Glutamatergic neuron (in vitro differentiated cells): ENCODE measurements around the gene CDH23. TPM values are rescaled to one million over a fixed set of nuclear protein-coding genes. Genes with fewer than 3 reads are reported as not detected.

Source experiments
- DNase-seq: peaks from one replicate; pipeline ENCODE4 v3.0.0; 2022
- H3K27ac Mint-ChIP-seq: one replicate; pipeline ENCODE4 v1.8.0; 2020; ENCODE audit warnings: mild to moderate bottlenecking, mixed read lengths, inconsistent platforms; ENCODE audit not compliant: unreplicated experiment
- H3K27me3 Mint-ChIP-seq: one replicate; pipeline ENCODE4 v1.8.0; 2020; ENCODE audit warnings: mild to moderate bottlenecking, moderate library complexity, mixed read lengths, inconsistent platforms; ENCODE audit not compliant: unreplicated experiment
- H3K36me3 Mint-ChIP-seq: one replicate; pipeline ENCODE4 v1.8.0; 2020; ENCODE audit warnings: mild to moderate bottlenecking, mixed read lengths, inconsistent platforms; ENCODE audit not compliant: unreplicated experiment
- H3K4me1 Mint-ChIP-seq: one replicate; pipeline ENCODE4 v1.8.0; 2020; ENCODE audit warnings: mild to moderate bottlenecking, low read depth, mixed read lengths, inconsistent platforms; ENCODE audit not compliant: unreplicated experiment
- H3K4me3 Mint-ChIP-seq: one replicate; pipeline ENCODE4 v1.8.0; 2020; ENCODE audit warnings: mild to moderate bottlenecking, mixed read lengths, inconsistent platforms; ENCODE audit not compliant: unreplicated experiment
- H3K9me3 Mint-ChIP-seq: one replicate; pipeline ENCODE4 v1.8.0; 2020; ENCODE audit warnings: mild to moderate bottlenecking, moderate library complexity, mixed read lengths, inconsistent platforms; ENCODE audit not compliant: unreplicated experiment
- CTCF ChIP-seq: fragments of 200-600 bp; sonication (generic); IDR thresholded peaks from one replicate; pipeline ENCODE4 v1.5.0; 2021; ENCODE audit not compliant: partially characterized antibody, unreplicated experiment
- total RNA-seq: library from RNA; stranded (reverse); fragmentation: NEBNext Ultra II Directional; extraction: Animal tissue kit (Norgen Biotek cat#: 25700); gene quantifications from one replicate; pipeline ENCODE4 v1.2.1, GENCODE V29; 2021; ENCODE audit not compliant: unreplicated experiment

The CDH23 gene
- total RNA-seq, 1 donor from 2014 or later, result 2.0 TPM

- Mint-ChIP-seq H3K4me3 (no peak overlapping the region), H3K27me3 (peaks cover 6% of the 10 kb centered on the region), H3K4me1 (peaks cover 5% of the 10 kb centered on the region), H3K27ac (no peak overlapping the region), H3K36me3 (no peaks in the 10 kb centered on the region), H3K9me3 (no peaks in the 10 kb centered on the region)
- no peak for DNase-seq
- no peak for TF ChIP-seq CTCF
Observed at GRCh38 chr10:71368176-71368575, 28.5 kb upstream of the CDH23 start.

- Mint-ChIP-seq H3K4me3 (no peak overlapping the region), H3K4me1 (peaks cover 5% of the 10 kb centered on the region), H3K36me3 (no peaks in the 10 kb centered on the region), H3K9me3 (no peaks in the 10 kb centered on the region), H3K27ac (no peak overlapping the region), H3K27me3 (peaks cover 6% of the 10 kb centered on the region)
- DNase-seq, result no peak
- no peak for TF ChIP-seq CTCF
Observed at GRCh38 chr10:71368643-71369042, 28.1 kb upstream of the CDH23 start.

GRCh38 chr10:71369602-71370001 lies 27.1 kb upstream of the CDH23 start:
- no peaks in the 10 kb centered on the region for H3K36me3 Mint-ChIP-seq
- peaks cover 5% of the 10 kb centered on the region for H3K4me1 Mint-ChIP-seq
- no peak overlapping the region for H3K4me3 Mint-ChIP-seq
- H3K27ac Mint-ChIP-seq, result no peak overlapping the region
- DNase-seq, result no peak
- H3K27me3 Mint-ChIP-seq, result peaks cover 6% of the 10 kb centered on the region
- no peak for TF ChIP-seq CTCF
- H3K9me3 Mint-ChIP-seq, result no peaks in the 10 kb centered on the region

GRCh38 chr10:71370031-71370430 lies 26.7 kb upstream of the CDH23 start:
- peaks cover 6% of the 10 kb centered on the region for H3K27me3 Mint-ChIP-seq
- no peak for TF ChIP-seq CTCF
- H3K4me1 Mint-ChIP-seq, result peaks cover 5% of the 10 kb centered on the region
- H3K9me3 Mint-ChIP-seq, result no peaks in the 10 kb centered on the region
- H3K27ac Mint-ChIP-seq, result no peak overlapping the region
- DNase-seq, result no peak
- no peaks in the 10 kb centered on the region for H3K36me3 Mint-ChIP-seq
- no peak overlapping the region for H3K4me3 Mint-ChIP-seq

GRCh38 chr10:71371750-71372166 lies 25.0 kb upstream of the CDH23 start:
- H3K4me3 Mint-ChIP-seq, result no peak overlapping the region
- no peak overlapping the region for H3K27ac Mint-ChIP-seq
- no peaks in the 10 kb centered on the region for H3K9me3 Mint-ChIP-seq
- TF ChIP-seq CTCF, result no peak
- no peak for DNase-seq
- peaks cover 7% of the 10 kb centered on the region for H3K27me3 Mint-ChIP-seq
- H3K36me3 Mint-ChIP-seq, result no peaks in the 10 kb centered on the region
- H3K4me1 Mint-ChIP-seq, result peaks cover 5% of the 10 kb centered on the region
